Stimulated activated CD8-positive, alpha-beta memory T cell treated with anti-CD3 and anti-CD28 coated beads, Interleukin-7, amount 100 ng/mL, for 48 hours (primary cell): ENCODE results near the gene SLC44A3.

Source experiments
- DNase-seq, 2 donors: peaks; one replicate each; pipeline ENCODE4 v3.0.0-alpha.2; 2020; ENCODE audit warnings: low read depth in 1 of 2; ENCODE audit errors: extremely low read depth in 1 of 2

The SLC44A3 gene

DNA sequence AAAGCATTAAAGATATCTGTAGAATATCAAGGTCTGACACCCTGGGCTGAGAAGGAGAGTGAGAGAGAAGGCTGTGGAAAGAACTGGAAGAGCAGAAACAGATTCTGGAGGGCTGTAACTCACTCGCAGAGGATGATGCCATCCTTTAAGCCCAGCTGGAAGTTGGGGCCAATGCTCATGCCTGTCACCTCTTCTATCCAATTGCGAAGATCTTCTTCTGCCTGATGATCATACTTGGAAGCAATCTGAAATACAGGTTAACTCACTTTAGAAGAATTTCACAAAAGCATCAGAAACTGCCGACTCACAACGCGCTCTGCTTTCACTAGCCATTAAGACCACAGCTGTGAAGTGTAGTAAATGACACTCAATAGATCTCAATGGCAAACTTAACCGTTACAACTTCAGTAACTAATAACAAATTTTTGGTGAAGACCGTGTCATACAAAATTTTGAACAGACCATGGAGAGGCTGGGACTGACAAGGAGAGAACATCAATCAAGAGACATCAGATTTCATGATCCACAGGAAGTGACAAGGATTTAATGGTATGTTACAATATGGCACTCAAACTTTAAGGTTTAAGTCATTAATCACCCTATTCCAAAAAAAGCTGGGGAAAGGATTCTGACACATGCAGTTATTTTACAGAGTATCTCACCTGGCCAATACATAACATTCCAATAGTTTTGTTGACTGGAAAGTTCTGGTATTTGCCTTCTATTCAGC lies 83.3 kb downstream of the SLC44A3 start:
- no peak for DNase-seq

DNA sequence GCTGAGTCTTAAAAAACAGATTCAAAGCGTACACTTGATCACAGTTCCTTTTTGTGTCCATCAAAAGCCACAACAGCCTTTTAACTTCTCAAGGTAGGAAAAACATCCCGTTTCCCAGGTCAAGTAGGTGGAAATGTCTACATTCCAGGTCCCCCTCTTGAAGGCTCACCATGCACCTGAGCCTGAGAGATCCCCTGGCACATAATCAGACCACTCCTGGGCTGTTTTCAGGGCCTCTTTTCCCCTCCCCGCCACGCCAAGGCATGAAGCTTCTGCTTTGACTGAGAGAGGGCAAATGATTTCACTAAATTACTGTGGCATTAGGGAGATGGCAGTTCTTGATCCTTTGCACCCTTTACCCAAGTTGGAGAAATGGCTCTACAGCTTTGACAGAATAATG lies 85.0 kb downstream of the SLC44A3 start:
- no peak for DNase-seq

DNA sequence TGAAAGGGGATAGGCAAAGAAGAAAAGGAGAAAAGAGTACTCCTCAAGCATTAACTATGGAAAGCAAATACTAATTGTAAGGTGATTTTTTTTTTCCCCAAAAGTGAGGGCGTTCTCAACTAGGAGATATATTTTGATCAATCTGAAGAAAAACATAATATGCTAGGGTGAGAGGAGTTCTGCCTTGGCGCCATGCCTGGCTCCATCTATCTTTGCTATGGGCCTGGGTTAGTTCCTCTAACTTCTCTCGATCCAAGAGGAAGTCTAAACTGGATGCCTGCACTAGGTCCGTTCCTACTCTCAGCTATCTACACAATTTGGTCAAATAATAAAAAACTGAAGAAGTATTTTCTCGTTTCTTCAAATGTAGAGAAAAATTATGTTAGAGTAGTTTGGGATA lies 86.2 kb downstream of the SLC44A3 start:
- no peak for DNase-seq

DNA sequence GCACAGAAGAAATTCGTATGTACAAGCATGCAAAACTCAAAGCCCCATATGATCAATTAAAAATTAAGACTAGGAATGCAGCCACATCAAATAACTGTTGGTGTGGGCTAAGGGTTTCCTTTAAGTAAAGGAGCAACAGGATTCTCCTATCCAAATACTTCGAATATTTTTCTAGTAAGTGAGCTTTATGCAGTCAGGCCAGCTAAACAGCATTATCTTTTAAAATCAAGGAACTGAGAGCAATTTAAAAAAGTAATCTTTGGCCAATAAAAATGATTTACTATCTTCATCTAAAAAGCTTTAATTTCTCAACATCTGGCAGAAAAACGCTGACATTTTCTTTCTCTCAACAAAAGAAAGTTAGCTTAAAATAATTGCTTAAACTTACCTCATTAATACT lies 87.0 kb downstream of the SLC44A3 start:
- DNase-seq, result no peak

DNA sequence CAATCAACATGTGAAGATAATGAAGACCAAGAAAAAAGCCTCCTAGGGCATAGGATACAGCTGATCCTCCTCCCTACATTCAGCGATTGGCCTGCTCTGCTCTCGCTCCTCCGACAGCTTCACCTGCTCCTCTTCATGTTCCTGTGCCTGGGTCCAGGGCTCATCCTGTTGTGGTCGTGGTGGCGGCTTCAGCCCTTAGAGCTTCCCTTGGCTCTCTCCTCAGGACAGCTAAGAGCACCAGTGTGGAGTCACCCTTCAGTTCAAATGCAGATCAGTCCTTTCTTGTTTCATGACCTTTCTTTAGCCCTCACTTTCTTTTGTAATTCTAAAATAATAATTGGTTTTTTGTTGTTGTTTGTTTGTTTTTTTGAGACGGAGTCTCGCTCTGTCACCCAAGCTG lies 88.0 kb downstream of the SLC44A3 start:
- DNase-seq, result no peak

DNA sequence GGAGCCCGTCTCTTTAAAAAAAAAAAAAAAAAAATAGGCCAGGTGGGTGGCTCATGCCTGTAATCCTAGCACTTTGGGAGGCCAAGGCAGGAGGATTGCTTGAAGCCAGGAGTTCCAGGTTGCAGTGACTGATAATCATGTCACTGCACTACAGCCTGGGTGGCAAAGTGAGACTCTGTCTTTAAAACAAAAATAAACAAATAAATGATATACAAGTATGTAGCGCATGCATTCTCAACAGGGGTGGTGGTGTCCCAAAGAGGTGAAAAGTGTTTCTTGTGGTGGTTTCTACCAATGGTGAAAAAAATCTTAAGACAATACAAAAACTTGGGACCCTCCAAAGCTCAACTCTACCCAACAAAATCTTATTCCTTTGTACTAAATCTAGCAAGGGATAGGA lies 88.8 kb downstream of the SLC44A3 start:
- no peak for DNase-seq

DNA sequence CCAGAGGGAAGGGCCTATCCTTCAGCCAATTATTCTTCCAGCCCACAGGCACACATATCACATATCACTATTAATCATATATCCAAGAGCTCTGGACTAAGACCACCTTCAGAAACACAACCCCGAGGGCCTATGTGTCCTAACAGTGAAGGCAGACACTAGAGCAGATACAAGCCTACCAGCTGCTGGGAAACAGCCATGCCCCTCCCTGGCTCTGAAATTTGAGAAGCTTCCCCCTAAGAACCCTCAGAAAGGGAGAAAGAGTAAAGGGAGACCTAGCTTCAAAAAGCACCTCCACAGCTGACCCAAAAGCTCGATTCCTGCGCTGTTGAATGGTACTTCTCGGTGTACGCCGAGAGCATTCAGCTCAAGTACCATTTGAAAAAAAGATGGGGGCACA lies 89.3 kb downstream of the SLC44A3 start:
- DNase-seq, result no peak

DNA sequence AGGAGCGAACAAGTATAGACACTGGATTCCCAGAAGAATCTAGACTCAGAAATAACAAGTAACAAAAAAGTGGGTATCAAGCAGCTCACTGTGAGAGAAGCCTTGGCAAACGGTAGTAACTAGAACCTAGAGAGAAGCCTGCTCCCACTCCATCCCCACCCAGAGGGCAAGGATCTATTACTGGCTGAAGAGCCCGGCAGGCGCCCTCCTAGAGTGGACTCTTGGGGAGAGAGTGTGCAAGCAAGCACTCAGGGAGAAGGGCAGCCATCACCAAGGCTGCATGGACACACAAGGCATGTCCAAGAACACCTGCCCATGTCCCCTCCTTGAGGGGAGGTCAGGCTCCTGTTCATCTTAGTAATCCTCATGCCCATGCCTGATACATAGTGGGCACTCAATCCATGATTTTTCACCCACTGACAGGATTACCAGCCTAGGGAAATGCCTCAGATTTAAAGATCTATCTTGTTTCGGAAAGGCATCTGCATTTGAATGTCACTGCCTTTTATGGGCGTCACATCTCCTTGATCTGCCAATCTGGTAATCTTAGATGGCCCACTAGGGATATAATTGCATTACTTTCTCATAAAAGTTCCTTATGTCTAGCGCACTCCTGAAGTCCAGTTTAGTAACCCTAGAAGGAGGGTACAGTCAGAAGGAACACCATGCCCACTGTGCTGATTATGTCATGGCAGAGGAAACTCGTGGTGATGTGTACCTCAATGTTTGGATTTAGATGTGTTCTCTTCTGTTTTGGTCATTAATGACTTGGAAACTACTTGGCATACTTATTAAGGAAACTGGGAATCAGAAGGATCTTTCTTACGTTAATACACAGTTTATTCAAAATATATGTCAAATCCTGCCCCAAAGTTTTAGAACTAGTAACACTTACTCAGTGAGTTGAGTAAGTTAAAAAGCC lies 92.4 kb downstream of the SLC44A3 start:
- no peak for DNase-seq

DNA sequence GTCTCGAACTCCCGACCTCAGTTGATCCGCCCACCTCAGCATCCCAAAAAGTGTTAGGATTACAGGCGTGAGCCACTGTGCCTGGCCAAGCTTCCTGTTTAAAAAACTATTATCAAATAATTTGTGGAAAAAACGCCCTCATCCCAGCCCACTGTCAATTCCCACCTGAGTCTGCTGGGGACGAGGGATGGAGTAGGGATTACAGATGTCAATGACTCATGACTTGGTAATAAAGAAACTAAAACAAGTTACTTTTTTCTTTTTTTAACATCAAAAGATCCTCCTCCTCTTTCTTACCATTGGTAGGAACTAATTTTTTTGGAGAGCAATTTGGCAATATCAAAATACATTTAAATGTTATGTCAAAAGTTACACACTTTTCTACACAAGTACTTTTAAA lies 97.1 kb downstream of the SLC44A3 start:
- no peak for DNase-seq

DNA sequence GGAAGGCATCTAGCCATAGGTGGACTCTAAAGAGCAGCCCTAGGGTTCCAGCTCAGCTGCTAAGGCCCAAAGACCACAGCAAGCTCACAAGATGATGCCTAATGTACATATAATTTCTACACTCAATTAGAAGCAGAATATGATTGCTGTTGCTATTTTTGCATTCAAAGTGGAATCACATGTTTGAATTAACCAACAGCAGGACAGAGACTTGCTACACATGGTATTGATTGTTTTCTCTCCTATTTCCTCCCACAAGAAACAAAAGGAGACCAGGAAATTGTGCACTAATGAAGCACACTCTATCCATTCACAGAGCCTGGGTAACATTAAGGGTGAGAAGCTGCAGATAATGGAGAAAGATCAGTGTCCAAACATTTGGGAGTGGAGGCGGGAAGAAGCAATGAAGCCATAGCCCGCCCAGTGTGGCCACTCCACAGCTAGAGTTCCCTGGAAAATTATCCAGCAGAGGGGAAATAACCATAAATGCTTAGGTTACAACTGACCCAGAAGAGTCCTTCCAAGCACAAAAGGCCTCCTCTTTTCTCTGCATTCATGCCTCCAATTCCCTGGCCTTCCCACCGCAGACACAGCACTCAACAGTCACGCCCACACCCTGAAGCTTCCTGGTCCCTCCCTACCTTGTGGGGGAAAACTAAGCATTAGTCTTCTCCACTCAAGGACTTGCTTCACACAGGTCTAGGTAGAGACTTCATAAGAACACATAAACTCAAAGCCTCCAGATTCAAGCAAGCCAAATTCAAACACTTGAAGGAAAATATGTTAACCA lies 99.3 kb downstream of the SLC44A3 start:
- no peak for DNase-seq

DNA sequence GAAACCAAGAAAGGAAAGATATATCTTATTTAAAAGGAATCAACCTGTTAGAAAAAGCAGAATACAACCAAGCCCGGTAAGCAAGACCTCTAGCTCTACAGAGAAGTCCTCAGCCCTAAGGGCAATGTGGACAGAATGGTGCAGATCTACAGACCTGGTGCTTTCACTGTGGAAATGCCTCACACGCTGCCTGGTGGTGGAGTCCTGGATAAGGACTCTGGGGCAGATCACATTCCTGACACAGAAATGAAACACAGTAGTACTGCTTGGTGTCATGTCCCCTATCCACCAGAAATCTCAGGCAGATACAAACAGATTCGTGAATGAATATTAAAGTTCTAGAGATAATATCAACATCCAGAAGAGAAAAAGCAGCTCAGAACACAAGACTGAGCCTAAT lies 99.9 kb downstream of the SLC44A3 start:
- DNase-seq, result no peak

DNA sequence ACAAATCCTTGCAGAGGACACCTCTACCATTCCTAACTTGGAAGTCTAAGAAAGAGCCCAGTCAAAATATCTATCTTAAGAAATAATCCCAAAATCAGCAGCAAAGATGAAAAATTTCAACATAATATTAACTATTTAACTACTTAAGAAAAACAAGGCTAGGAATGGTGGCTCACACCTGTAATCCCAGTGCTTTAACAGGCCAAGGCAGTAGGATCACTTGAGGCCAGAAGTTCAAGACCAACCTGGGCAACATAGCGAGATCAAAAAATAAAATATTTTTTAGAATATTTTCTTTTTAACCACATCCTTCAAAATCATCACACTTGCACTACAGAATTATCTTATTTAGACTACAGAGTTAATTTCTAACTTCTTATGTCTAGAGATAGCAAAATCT lies 101.8 kb downstream of the SLC44A3 start:
- no peak for DNase-seq

DNA sequence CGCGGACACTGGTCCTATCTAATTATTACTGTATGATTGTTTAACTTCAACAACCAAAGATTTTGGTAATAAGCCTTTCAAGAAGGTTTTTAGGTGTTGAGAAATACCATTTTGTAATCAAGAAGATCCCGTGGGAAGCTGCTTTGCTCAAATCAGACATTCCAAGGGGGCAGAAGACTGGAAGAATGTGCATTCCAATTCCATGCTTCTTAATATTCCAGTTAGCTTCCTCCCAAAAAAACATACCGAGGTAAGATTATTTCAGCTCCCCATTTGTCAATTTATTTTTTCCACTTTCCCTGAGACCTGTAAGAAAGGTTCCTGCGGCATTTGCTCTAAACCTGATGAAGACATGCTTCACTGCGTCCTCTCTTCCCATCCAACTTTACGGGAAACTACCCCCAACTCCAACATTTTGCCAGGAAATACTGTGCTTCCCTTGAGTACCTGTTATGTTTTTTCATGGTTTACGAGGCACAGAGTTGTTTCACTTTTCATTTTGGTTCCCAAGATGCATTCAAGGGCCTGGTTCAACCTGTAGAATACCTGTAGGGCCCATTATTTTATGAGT lies 102.7 kb downstream of the SLC44A3 start:
- no peak for DNase-seq

DNA sequence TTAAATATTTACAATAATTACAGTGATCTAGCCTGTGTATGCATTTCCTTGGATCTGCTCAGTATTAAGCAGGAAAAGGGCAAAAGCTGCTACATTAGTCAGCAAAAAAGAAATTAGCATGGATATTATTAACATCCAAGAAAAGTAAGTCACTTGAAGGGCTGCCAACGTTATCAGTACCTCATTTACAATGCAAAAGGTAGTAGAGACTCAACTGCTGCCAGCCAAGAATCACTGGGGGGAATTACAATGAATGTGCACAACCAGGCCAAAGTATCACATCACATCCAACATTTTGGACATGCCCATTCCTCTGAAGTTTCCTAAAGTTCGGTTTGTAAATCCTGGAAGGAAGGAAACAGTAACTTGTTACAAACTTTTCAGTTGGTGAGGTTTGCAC lies 104.8 kb downstream of the SLC44A3 start:
- DNase-seq, result no peak

DNA sequence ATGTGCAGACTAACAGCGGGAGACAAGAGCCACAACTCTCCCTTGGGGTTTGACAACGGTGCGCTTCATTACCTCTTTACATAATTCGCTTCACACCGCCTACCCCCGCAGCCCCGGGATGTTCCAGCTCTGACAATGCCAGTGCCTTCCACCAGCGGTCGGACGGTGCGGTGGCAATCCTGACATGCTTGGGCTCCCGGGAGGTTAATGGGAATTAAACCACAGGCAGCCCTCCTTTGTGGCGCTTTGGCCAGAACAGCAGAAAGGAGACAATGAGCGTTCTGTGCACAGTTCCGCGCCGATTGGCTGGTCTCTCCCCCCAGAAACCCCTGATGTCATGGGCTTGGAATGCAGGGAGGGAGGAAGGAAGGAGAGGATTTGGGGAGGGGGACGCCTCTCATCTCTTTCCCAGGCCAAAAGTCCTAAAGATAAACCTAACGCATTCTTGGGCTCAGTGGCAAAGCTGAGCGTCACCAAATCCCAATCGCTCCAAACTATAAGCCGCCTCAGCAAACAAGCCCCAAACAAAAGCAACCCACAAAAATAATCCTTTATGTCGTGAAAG lies 105.5 kb downstream of the SLC44A3 start:
- no peak for DNase-seq

DNA sequence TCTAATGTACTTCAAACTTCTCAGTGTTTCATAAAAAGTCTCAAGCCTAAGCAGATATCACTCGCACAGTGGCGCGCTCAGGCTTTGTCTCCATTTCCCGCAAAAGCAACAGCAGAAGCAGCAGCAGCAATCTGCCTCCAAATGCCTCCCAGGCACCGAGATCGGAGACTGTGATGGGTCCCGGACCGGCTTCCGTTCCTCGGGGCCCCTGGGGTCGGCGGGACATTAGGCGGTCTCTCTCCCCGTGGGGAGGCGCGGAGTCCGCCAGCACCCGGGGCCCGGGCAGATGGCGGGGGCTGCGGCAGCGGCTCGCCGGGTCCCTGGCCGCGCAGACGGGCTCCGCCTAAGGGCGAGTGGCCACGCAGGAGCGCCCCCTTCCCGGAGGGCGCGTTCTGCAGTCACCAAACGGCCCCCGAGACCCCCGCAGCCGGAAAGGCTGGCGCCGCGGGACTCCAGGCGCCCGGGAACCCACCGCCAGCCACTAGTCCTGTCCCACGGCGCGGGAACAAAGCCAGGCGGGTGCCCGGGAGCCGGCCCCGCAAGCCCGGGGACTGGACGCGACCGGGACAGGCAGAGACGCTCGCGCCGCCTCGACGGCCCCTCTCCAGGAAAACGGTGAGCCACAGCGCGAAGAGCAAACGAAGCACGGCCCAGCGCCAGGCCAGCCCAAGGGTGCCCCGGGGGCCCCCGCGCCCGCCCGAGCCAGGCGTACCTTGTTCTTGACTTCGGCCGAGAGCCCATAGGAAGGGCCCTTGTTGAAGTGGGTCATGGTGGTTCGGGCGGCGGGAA lies 106.2 kb downstream of the SLC44A3 start:
- DNase-seq, result no peak

DNA sequence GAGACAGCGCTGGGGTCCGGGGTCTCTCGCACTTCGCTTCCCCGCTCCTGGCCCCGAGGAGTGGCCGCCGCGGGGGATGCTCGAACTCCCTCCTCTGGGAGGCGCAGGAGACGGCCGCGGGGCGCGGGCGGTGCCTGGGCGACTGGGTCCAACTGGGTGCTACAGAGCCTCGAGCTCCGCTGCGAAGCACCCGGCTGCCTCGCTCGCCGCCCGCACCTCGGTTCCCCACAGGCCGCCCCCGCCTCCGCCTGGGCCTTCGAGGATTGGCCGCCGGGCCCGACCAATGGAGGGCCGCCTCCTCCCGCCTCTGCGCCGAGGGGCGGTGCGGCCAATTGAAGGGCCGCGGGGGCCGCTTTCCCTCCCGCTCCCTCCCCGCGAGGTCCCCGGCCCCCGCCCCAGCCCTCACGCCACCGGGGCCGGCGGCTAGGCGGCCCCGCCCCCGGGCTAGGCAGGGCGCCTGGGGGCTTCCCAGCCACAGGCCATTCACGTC lies 106.8 kb downstream of the SLC44A3 start, which contains the start of gene CNN3:
CNN3 (minus strand) TSS at position 196 of the 490 bp plus-strand sequence. CDS start 216 bp downstream, outside the sequence.
- peak; percentile 36 to 47 for DNase-seq

DNA sequence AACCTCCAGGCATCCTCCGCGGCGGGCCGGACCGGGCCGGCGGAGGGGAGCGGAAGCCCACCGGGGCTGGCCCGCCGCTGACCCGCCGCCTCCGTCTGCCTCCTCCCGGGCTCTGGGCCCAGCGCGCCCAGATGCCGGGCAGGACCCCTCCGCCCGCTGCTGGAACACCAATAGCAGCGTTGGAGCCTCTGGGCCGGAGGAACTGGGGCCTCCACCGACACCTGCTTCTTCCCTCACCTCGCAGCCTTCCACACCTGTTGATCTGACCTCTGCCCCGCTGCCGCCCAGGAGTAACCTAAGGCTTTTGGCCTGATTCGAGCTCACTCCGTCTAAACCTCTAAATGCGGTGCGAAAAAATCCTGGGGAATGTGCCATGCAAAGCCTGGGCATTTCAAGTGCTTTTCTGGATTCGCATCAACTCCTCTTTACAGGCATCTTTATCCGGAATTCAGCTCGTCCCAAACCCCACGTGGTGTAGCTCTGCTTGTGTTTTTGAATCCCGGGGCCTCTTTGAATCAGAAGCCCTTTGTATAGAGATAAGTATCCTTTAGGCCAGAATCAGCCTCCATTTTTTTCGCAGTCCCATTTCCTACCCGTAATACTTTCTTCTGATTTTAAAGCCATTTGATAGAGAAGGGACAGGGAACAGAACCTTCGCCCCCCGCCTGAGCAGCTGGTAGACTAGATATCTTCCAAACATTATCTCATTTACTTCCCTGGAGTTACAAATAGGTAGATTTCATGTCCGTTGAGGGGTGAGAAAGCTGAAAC lies 107.4 kb downstream of the SLC44A3 start:
- no peak for DNase-seq
